ENCODE results near the gene POPDC3.
A peak's percentile ranks its signal among the peaks of the same experiment; 100 is the strongest.

Gene POPDC3

DNA sequence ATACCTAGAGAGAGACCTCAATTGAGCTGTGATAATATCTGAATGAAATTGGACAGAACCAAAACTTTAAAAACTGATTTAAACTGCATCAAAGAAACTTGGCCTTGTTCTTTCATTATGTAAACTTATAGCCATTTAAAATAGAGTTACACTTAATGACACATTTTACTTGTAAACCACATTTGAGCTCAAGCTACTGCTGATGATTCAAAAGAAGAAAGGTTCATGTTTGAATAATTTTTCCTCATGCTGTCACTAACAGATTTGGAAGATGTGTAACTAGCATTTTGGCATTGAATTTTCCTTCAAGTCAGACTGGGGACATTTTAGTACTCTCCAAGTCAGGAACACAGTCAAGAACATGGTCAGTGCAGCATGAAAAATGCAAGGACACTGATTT lies 26.9 kb downstream of the POPDC3 start:
- DNase-seq (ENCODE audit: low read depth in 2 of 2), result no peak

DNA sequence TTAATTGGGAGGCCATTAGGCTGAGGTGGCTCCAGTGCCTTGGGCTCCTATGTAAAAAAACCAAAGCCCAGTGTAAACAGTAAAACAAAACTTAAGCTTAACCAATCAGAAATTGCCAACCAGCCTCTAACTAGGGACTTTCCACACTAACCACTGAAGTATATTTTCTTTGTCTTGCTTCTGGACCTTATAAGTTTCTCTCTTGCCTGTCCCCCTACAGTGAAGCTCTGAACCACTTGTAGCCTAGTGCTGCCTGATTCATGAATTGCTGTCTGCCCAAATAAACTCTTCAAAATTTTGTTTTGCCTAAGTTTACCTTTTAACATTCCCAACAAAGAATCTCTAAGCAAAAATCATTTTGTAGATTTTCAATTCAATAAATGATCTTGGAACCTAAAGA lies 28.2 kb downstream of the POPDC3 start:
- DNase-seq (ENCODE audit: low read depth in 2 of 2), result no peak

- no peak for DNase-seq (ENCODE audit: low read depth in 2 of 2)
Observed at GRCh38 chr6:105138141-105138540, 41.7 kb downstream of the POPDC3 start.

- DNase-seq (ENCODE audit: low read depth in 2 of 2), result no peak
Observed at GRCh38 chr6:105137388-105137787, 42.4 kb downstream of the POPDC3 start.

GRCh38 chr6:105136431-105137350 lies 43.1 kb downstream of the POPDC3 start:
- peak in 1 of 2 donors; percentile 6 for DNase-seq (ENCODE audit: low read depth in 2 of 2)

GRCh38 chr6:105135907-105136430 lies 43.8 kb downstream of the POPDC3 start:
- DNase-seq (ENCODE audit: low read depth in 2 of 2), result no peak

- no peak for DNase-seq (ENCODE audit: low read depth in 2 of 2)
Observed at GRCh38 chr6:105135056-105135455, 44.8 kb downstream of the POPDC3 start.

DNA sequence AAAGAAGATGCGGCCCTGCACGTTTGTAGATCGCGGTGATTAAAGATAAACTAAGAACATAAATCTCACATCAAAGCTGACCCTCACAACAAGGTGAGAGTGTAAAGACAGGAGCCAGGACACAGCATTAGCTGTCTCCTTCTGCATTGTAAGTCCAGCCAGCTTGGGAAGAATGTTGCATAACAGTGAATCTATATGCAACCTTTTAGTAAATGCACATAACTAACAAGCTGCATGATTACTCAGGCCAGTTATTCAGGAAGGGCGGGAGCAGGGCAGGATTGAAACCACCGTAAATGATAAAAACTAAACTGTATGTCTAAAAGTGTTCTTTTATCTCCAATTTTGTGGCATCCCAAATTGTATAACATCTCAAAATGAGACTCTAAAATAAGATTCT lies 57.1 kb downstream of the POPDC3 start:
- no peak for DNase-seq (ENCODE audit: low read depth in 2 of 2)

DNA sequence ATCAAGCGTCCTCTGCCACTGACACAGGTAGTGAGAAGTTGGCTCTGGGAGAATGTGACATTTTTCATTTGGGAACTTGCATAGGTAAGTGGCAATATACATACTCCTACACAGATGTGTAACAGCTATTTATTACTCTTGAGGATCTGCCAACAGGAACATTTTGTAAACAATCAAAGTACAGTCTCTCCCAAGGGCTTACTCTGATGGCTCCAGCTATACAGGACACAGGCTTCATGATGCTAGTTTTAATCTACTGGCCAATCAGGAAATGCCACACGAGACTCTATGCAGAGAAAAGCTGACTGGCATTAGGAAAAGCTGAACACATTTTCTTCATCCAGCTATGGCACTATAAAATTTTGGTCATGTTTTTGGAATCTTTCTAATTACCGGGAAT lies 57.8 kb downstream of the POPDC3 start:
- DNase-seq (ENCODE audit: low read depth in 2 of 2), result no peak

GRCh38 chr6:105120570-105120969 lies 59.2 kb downstream of the POPDC3 start:
- DNase-seq (ENCODE audit: low read depth in 2 of 2), result no peak

GRCh38 chr6:105116150-105116549 lies 63.7 kb downstream of the POPDC3 start:
- DNase-seq (ENCODE audit: low read depth in 2 of 2), result no peak

DNA sequence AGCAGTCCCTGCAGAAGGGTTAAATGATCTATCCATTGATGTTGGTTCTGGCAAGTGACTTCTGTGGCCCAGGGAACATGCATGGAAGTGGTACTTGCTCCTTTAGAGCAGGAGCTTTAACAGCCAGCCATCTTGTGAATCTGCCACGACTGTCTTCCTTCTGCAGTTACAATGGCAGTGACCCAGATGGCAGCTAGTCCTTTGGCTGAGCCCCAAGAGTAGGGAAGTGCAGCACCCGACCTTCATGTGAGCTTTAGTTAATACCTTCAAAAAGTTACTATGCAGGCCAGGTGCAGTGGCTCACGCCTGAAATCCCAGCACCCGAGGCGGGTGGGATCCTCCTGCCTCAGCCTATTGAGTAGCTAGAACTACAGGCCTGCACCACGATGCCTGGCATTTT lies 66.4 kb downstream of the POPDC3 start:
- DNase-seq (ENCODE audit: low read depth in 2 of 2), result no peak

DNA sequence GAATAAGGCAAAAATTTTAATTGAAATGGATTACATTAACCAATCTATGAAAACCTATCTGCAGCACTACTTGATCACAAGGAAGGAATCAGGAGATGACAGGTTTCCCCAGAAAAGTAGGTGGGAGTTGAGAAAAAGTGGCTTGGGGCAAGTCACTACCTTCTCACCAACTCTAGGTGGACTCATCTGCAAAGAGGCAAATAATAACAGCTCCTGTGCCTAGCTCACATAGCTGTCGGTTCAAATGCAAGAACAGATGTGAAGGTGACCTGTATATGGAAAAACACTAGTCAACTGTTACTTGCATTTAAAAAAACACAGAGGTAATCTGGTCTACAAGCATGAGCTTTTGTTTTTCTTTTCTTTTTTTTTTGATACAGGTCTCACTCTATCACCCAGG lies 67.2 kb downstream of the POPDC3 start:
- no peak for DNase-seq (ENCODE audit: low read depth in 2 of 2)

DNA sequence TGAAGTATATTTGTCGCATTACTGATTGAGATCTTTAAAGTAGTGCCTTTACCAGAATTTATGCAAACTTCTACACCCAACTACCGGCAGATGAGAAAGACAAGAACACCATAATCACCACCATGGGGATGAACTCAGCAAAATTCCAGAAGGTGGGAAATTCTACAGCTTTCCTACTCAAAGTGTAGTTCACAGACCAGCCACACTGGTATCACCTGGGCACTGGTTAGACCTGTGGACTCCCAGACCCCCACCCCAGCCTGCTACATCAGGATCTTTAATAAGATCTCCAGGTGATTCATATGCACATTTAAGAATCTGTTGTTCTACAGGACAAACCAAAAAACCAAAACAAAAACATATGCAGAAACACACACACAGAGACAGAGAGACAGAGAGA lies 67.9 kb downstream of the POPDC3 start:
- DNase-seq (ENCODE audit: low read depth in 2 of 2), result no peak

GRCh38 chr6:105111105-105111504 lies 68.7 kb downstream of the POPDC3 start:
- DNase-seq (ENCODE audit: low read depth in 2 of 2), result no peak

- no peak for DNase-seq (ENCODE audit: low read depth in 2 of 2)
Observed at GRCh38 chr6:105109955-105110895, 69.6 kb downstream of the POPDC3 start.

- DNase-seq (ENCODE audit: low read depth in 2 of 2), result no peak
Observed at GRCh38 chr6:105108631-105109262, 71.1 kb downstream of the POPDC3 start.

Measured in activated CD4-positive, alpha-beta T cell treated with anti-CD3 and anti-CD28 coated beads for 24 hours (primary cell).